ENCODE data around the gene DHTKD1. TPM values are rescaled to one million over a fixed set of nuclear protein-coding genes. Genes with fewer than 3 reads are reported as not detected.

DHTKD1 gene
- total RNA-seq (10 to 100 TPM; 14.0 to 44.3 (median 31.4) TPM), polyA plus RNA-seq (10 to 100 TPM; 11.4 to 18.9 TPM)
- long read RNA-seq, donor 1, full-length matches to known transcripts, result 33 of 59 reads
- long read RNA-seq, donor 1, partial matches to known transcripts, result 15 of 59 reads
- long read RNA-seq, donor 1, other reads (novel, unspliced or antisense), result 11 of 59 reads
- long read RNA-seq, donor 2, full-length matches to known transcripts, result 99 of 129 reads
- long read RNA-seq, donor 2, partial matches to known transcripts, result 8 of 129 reads
- long read RNA-seq, donor 2, other reads (novel, unspliced or antisense), result 22 of 129 reads
- long read RNA-seq, donor 3, full-length matches to known transcripts, result 21 of 31 reads
- long read RNA-seq, donor 3, partial matches to known transcripts, result 5 of 31 reads
- long read RNA-seq, donor 3, other reads (novel, unspliced or antisense), result 5 of 31 reads

GRCh38 chr10:12068449-12069269 is at the start of gene DHTKD1:
Gene DHTKD1, plus strand, starts transcription at chr10:12068954. Its CDS starts 80 bp downstream, at chr10:12069034.
- no peaks in the 10 kb centered on the region for H3K9me3 ChIP-seq
- ATAC-seq (peak; percentile 99 to 100 (median 100)), DNase-seq (peak; percentile 98 to 100 (median 99))
- H3K36me3 ChIP-seq, result no peaks in the 10 kb centered on the region
- 3 to 15% (median 4%) methylated on average over 12 to 66 of the region's 66 CpGs for WGBS, 4 donors
- no peaks in the 10 kb centered on the region for H3K27me3 ChIP-seq
- H3K4me1 ChIP-seq, result peaks cover 0 to 17% (median 8%) of the 10 kb centered on the region in 12 donors
- intact Hi-C loops (cut with DNase I), result loop anchor here in 6 of 10 donors (1.0 to 2.0 kb wide), 4 partner anchors 25 to 61 kb away; partner anchors contain the start of genes SEC61A2 (in 2 of the 6) and UPF2 (in 1 of the 6)
- TF ChIP-seq POLR2A (IDR thresholded peaks at IDR 0.05) (peak in 1 of 2 donors; percentile 73), CTCF (IDR thresholded peaks at IDR 0.05) (peak in 11 of 12 donors; percentile 29 to 62 (median 47))
- peak within 1 kb of the TSS; percentile 59 to 100 (median 86) for H3K4me3 ChIP-seq
- H3K27ac ChIP-seq, result peak within 1 kb of the TSS in 11 of 12 donors; percentile 64 to 92 (median 86)

DNA sequence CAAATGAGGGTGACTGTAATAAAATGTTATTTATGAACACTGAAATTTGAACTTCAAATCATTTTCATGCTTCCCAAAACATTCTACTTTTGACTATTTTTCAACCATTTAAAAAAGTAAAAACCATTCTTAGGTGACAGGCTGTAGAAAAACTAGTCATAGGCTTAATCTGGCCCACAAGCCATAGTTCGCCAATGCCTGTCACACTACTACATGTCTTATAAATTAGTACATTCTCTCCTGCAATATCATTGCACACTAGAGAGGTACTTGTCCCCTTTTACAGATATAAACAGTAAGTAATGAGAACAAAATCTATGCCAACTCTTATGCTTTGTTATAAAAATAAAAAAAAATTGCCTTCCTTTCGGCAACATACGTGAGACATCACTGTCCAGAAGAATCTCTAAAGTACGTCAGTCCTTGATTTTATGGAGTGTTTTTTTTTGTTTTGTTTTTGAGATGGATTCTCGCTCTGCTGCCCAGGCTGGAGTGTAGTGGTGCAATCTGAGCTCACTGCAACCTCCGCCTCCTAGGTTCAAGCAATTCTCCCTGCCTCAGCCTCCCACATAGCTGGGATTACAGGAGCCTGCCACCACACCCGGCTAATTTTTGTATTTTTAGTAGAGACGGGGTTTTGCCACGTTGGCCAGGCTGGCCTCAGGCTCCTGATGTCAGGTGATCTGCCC is 49.3 kb upstream of the DHTKD1 start:
- Histone ChIP-seq H3K27me3 (no peaks in the 10 kb centered on the region), H3K4me1 (peaks cover 0 to 10% (median 1%) of the 10 kb centered on the region in 12 donors), H3K9me3 (no peaks in the 10 kb centered on the region), H3K36me3 (peaks cover 0 to 20% (median 4%) of the 10 kb centered on the region in 9 donors), H3K4me3 (no peak overlapping the region), H3K27ac (no peak overlapping the region)
- no peak for TF ChIP-seq POLR2A (IDR thresholded peaks at IDR 0.05)
- no peak for TF ChIP-seq CTCF (IDR thresholded peaks at IDR 0.05)
- ATAC-seq (no peak), DNase-seq (no peak)
- intact Hi-C loops (cut with DNase I), result no loop called here
- WGBS, 4 donors, result 90 to 95% (median 93%) methylated on average over 9 of the region's 9 CpGs

GRCh38 chr10:12020574-12020973 is 48.2 kb upstream of the DHTKD1 start:
- H3K9me3 ChIP-seq, result no peaks in the 10 kb centered on the region
- no peak overlapping the region for H3K4me3 ChIP-seq
- TF ChIP-seq POLR2A (IDR thresholded peaks at IDR 0.05), result no peak
- no peak for TF ChIP-seq CTCF (IDR thresholded peaks at IDR 0.05)
- H3K27ac ChIP-seq, result no peak overlapping the region
- DNase-seq (no peak), ATAC-seq (no peak)
- intact Hi-C loops (cut with DNase I), result no loop called here
- no peaks in the 10 kb centered on the region for H3K27me3 ChIP-seq
- H3K36me3 ChIP-seq, result peaks cover 0 to 20% (median 4%) of the 10 kb centered on the region in 9 donors
- H3K4me1 ChIP-seq, result peaks cover 0 to 10% (median 1%) of the 10 kb centered on the region in 12 donors
- 90 to 97% (median 93%) methylated on average over 2 of the region's 2 CpGs for WGBS, 4 donors

All from heart left ventricle (tissue), 16 donors.